ENCODE data around the gene DNAI2. TPM values are rescaled to one million over a fixed set of nuclear protein-coding genes. Genes with fewer than 3 reads are reported as not detected.

The DNAI2 gene
- polyA plus RNA-seq, 2 of the 4 experiments (the other 2 are of a cell fraction) = not detected

DNA sequence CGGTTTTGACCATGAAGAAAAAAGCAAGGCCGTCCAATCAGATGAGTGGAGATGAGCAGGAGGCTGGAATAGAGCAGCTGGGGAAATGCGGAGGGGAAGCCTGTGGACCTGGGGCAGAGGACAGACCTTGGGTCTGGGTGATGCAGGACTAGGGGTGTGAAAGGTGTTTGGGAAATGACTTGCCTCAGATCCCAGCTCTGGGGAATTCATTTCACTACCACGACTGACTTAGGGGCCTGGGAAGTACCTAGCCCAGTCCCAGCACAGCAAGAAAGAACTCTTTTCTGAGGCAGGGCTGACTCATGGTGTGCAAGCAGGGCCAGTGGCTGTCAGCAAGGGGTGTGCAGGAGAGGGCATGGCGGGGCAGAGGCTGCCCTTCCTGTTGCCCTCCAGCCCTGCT is 14.8 kb downstream of the DNAI2 start:
- Histone ChIP-seq H3K4me3 (no peak overlapping the region), H3K4me1 (no peaks in the 10 kb centered on the region), H3K4me2 (no peak overlapping the region), H3K9me3 (no peaks in the 10 kb centered on the region), H3K27ac (no peak overlapping the region)
- no peak for TF ChIP-seq NFE2L2 (conservative IDR thresholded peaks at IDR 0.05; ENCODE audit: low read length)
- TF ChIP-seq, protein P1, sequence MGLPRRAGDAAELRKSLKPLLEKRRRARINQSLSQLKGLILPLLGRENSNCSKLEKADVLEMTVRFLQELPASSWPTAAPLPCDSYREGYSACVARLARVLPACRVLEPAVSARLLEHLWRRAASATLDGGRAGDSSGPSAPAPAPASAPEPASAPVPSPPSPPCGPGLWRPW (IDR thresholded peaks at IDR 0.05) = no peak
- TF ChIP-seq, protein P2, sequence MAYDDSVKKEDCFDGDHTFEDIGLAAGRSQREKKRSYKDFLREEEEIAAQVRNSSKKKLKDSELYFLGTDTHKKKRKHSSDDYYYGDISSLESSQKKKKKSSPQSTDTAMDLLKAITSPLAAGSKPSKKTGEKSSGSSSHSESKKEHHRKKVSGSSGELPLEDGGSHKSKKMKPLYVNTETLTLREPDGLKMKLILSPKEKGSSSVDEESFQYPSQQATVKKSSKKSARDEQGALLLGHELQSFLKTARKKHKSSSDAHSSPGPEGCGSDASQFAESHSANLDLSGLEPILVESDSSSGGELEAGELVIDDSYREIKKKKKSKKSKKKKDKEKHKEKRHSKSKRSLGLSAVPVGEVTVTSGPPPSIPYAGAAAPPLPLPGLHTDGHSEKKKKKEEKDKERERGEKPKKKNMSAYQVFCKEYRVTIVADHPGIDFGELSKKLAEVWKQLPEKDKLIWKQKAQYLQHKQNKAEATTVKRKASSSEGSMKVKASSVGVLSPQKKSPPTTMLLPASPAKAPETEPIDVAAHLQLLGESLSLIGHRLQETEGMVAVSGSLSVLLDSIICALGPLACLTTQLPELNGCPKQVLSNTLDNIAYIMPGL (CRISPR knock-in tag; IDR thresholded peaks at IDR 0.05; ENCODE audit: borderline replicate concordance) = no peak
- TF ChIP-seq EHMT2 (IDR thresholded peaks at IDR 0.05; ENCODE audit: low read depth) = no peak
- TF ChIP-seq JUN (IDR thresholded peaks at IDR 0.05) = no peak
- TF ChIP-seq HDAC2 (IDR thresholded peaks at IDR 0.05) = no peak
- no peak for TF ChIP-seq CEBPB (IDR thresholded peaks at IDR 0.05)
- no peak for TF ChIP-seq FOSB (CRISPR knock-in tag; IDR thresholded peaks at IDR 0.05)
- TF ChIP-seq RARB (CRISPR knock-in tag; IDR thresholded peaks at IDR 0.05) = no peak
- TF ChIP-seq, protein P3, sequence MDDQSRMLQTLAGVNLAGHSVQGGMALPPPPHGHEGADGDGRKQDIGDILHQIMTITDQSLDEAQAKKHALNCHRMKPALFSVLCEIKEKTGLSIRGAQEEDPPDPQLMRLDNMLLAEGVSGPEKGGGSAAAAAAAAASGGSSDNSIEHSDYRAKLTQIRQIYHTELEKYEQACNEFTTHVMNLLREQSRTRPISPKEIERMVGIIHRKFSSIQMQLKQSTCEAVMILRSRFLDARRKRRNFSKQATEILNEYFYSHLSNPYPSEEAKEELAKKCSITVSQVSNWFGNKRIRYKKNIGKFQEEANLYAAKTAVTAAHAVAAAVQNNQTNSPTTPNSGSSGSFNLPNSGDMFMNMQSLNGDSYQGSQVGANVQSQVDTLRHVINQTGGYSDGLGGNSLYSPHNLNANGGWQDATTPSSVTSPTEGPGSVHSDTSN (IDR thresholded peaks at IDR 0.05) = no peak
- TF ChIP-seq EHF (CRISPR knock-in tag; IDR thresholded peaks at IDR 0.05) = no peak
- TF ChIP-seq HEYL (CRISPR knock-in tag; IDR thresholded peaks at IDR 0.05) = no peak
- no peak for TF ChIP-seq KDM5A (IDR thresholded peaks at IDR 0.05)
- TF ChIP-seq CHD4 (IDR thresholded peaks at IDR 0.05; ENCODE audit: borderline replicate concordance) = no peak
- TF ChIP-seq TFCP2L1 (CRISPR knock-in tag; IDR thresholded peaks at IDR 0.05) = no peak
- no peak for TF ChIP-seq RCOR1 (IDR thresholded peaks at IDR 0.05; ENCODE audit: low read depth, low read length)
- TF ChIP-seq ZSCAN20 (CRISPR knock-in tag; IDR thresholded peaks at IDR 0.05) = no peak
- TF ChIP-seq RAD21 (conservative IDR thresholded peaks at IDR 0.05 in 1 of 2, IDR thresholded peaks at IDR 0.05 in 1 of 2) = no peak
- TF ChIP-seq, protein P4, sequence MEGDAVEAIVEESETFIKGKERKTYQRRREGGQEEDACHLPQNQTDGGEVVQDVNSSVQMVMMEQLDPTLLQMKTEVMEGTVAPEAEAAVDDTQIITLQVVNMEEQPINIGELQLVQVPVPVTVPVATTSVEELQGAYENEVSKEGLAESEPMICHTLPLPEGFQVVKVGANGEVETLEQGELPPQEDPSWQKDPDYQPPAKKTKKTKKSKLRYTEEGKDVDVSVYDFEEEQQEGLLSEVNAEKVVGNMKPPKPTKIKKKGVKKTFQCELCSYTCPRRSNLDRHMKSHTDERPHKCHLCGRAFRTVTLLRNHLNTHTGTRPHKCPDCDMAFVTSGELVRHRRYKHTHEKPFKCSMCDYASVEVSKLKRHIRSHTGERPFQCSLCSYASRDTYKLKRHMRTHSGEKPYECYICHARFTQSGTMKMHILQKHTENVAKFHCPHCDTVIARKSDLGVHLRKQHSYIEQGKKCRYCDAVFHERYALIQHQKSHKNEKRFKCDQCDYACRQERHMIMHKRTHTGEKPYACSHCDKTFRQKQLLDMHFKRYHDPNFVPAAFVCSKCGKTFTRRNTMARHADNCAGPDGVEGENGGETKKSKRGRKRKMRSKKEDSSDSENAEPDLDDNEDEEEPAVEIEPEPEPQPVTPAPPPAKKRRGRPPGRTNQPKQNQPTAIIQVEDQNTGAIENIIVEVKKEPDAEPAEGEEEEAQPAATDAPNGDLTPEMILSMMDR (IDR thresholded peaks at IDR 0.05) = no peak
- ATAC-seq (peak; percentile 61 to 64; a peak in 4 of 6 replicates), DNase-seq (ENCODE audit: low read depth in 1 of 2, low spot score in 1 of 2) (no peak), FAIRE-seq (no peak)
- CTCF ChIA-PET = interaction anchor here (1.2 to 12.3 kb wide), 3 partner anchors 10 to 72 kb away, joined by 3 to 125 read pairs (median 4); no protein-coding TSS in a partner anchor
- WGBS (ENCODE audit: missing lambda C conversion rate) = 45% methylated on average over 5 of the region's 5 CpGs
- POLR2A ChIA-PET = no interaction called here

DNA sequence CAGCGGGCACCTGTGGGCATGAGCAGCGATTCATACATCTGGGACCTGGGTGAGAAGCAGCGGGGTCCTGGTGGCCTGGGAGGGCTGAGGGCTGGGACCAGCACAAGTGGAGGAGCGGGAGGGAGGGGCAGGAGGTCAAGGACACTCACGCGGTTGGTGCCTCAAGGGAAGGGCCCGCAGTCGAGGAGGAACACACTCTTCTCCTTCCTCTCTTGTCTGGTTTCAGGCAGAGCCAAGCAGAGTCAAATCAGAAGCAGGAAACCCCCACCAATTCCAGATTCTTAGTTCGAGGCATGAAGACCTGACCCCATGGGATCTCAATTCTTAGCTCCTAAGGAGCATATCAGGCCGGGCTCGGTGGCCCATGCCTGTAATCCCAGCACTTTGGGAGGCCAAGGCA is 15.7 kb downstream of the DNAI2 start:
- no peak for ATAC-seq
- 77% methylated on average over 11 of the region's 11 CpGs for WGBS (ENCODE audit: missing lambda C conversion rate)
- TF ChIP-seq, protein P1 (IDR thresholded peaks at IDR 0.05) = no peak
- TF ChIP-seq HOXB5 (CRISPR knock-in tag; IDR thresholded peaks at IDR 0.05) = no peak
- no peak for TF ChIP-seq SMC3 (IDR thresholded peaks at IDR 0.05)
- no peak for TF ChIP-seq FOXS1 (CRISPR knock-in tag; IDR thresholded peaks at IDR 0.05)
- TF ChIP-seq POLR2A (IDR thresholded peaks at IDR 0.05; ENCODE audit: low read length) = no peak
- TF ChIP-seq NFE2L2 (conservative IDR thresholded peaks at IDR 0.05; ENCODE audit: low read length) = no peak

More for the DNA sequence above, 15.7 kb downstream of the DNAI2 start:
- Histone ChIP-seq H3K4me2 (no peak overlapping the region), H3K4me3 (no peak overlapping the region), H3K4me1 (no peaks in the 10 kb centered on the region), H3K27ac (no peak overlapping the region), H3K9me3 (no peaks in the 10 kb centered on the region)
- ChIA-PET POLR2A (interaction anchor here (1.0 kb wide), 1 partner anchor 86 kb away, joined by 3 read pairs; the partner anchor contains the start of gene RPL38), CTCF (interaction anchor here (0.8 to 12.3 kb wide), 2 partner anchors 9 to 90 kb away, joined by 3 to 125 read pairs; no protein-coding TSS in a partner anchor)
- DNase-seq (ENCODE audit: low read depth in 1 of 2, low spot score in 1 of 2) (no peak), FAIRE-seq (no peak)
